Left renal pelvis (tissue), 4 donors: ENCODE measurements around the gene CCDC102A. TPM values are rescaled to one million over a fixed set of nuclear protein-coding genes. Genes with fewer than 3 reads are reported as not detected.

Source experiments
- DNase-seq, 4 donors: peaks; one replicate each; pipeline ENCODE4 v3.0.0-alpha.2; 2013; ENCODE audit warnings: low read depth in 4 of 4, low spot score in 3 of 4
- polyA plus RNA-seq, 4 donors: library from polyadenylated mRNA; unstranded; fragments of 120-200 nt; gene quantifications; one replicate each; pipeline ENCODE4 v1.2.1, GENCODE V29; 2013; ENCODE audit not compliant: insufficient read length in 4 of 4

Gene CCDC102A
- polyA plus RNA-seq, 4 donors = 13.4 to 33.7 (median 18.6) TPM

DNA sequence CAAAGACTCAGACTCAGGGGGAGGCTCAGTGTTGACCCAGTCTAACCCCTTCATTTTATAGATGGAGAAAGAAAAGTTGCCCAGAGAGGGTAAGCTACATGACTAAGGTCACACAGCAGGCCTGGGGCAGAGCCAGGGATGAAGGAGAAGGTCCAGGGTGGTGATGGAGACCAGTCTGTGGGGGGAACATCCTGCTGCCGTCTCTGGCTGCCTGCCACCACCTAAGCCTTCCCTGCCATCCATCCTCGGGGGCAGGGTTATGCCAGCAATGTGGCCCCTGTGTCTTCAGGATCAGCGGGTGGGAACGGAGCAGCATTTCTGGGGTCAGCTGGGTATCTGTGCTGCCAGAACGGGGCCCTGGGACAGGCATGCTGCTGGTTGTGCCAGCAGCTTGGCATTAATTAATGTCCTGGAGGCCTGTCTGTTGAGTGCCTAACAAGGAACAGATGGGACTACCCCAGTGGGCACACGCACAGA is 55.6 kb downstream of the CCDC102A start:
- no peak for DNase-seq

DNA sequence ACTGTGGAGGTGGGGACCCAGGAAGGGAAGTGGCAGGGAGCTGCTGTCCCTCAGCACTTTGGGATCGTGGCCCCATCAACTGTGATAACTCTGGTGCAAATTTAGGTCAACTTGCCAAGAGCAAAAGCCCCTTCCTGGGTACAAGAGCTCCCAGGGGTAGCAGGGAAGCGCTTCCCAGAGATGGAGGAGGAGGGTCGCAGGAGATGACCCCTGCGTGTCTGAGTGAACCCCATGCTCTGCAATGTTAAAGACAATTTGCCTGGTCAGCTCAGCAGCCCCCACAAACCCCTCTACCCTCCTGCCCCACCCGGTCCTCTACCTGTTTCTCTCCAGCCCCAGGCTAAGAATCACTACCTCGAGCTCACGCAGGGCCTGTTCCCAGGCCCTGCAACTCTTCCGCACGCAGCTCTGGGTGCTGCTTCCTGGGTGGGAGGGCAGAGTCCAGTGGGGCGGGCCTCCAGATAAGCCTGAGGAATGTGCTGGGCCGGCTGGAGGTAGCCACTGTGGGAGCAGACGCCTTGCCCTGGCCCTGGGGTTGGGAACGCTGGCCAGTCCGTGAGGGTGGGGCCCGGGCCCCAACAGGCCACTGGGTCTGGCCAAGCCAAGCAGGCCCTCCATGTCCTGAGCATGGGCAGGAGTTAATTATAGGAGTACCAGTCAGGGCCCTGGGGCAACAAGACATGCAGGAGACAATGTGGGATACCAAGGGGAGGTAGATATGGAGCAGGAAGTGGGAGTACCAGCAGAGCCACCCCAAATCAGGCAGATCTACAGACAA is 56.2 kb downstream of the CCDC102A start:
- DNase-seq = no peak

DNA sequence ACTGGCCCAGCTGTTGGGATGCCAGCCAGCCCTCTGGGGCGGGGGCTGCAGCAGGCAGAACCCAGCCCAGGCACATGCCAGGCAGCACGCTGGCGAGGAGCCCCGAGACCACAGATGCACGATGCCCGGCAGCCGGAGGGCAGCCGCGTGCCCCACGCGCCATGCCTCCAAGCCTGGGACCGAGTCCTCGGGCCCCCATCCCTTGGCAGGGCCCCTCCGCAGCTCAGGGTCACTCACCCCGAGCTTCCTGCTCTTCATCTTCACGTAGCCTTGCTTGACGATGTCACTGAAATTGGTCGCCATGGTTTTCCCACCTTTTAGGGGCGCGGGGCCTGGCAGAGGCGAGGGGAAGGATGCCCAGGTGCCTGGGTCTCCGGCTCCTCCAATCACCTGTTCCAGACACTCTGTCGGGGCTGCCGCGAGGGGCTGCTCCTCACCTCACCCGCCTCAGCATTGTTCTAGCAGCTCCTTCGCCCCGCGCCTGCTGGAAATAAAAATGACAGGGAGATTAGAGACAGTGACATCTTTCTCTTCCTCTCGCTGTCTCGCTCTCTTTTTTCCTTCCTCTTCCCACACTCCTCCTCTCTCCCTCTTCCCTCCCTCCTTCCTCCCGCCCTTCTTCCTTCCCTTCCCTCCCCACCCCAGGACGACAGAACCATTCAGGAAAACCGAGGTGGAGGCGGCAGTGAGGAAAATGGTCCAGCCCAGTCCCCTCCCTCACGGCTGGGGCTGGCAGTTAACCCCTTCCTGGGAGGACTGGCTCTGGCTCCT is 57.0 kb downstream of the CCDC102A start:
- DNase-seq = no peak

DNA sequence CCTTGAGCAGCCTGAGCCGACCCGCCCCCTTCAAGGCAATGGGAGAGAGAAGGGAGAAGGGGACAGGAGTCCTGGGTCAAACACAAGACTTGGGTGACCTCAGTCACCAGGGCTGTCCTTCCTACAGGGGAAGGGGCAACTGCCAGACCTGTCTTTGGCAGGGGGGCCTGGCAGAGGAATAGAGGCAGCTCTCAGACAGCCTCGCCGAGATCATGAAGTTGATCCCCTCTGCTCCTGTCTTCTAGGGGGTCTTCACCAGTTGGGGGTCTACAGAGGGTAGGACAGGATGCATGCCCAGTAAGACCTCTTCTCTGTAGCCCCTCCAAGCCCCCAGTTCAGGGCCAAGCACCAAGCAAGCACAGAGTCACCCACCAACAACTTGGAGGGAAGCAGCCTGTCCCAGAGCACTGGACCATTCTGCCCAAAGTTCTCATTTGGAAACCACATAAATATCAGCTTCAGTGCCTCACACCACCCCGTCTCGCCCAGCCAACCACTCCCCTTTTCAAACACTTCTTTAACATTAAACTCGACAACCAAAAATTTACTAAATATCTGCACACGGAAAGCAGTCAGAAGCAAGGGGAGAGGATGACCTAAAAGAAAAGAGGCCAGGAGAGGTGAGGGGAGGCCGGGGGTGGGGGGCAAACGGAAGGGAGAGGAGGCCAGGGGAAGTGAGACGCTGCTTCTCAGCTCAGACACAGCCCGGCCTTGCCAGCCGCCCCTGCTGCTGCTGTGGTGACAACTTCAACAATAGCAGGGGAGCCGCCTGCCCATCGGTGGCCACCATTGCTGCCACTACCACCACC is 57.8 kb downstream of the CCDC102A start:
- DNase-seq = no peak

GRCh38 chr16:57477531-57478202 is 58.7 kb downstream of the CCDC102A start:
- no peak for DNase-seq

GRCh38 chr16:57476546-57477410 is 59.6 kb downstream of the CCDC102A start:
- DNase-seq = no peak

- peak in 1 of 4 donors; percentile 44 for DNase-seq
These were observed 60.5 kb downstream of the CCDC102A start for GRCh38 chr16:57475711-57476339.

GRCh38 chr16:57474671-57475661 is 61.4 kb downstream of the CCDC102A start:
- no peak for DNase-seq

- DNase-seq = no peak
These were observed 62.5 kb downstream of the CCDC102A start for GRCh38 chr16:57473906-57474305.

DNA sequence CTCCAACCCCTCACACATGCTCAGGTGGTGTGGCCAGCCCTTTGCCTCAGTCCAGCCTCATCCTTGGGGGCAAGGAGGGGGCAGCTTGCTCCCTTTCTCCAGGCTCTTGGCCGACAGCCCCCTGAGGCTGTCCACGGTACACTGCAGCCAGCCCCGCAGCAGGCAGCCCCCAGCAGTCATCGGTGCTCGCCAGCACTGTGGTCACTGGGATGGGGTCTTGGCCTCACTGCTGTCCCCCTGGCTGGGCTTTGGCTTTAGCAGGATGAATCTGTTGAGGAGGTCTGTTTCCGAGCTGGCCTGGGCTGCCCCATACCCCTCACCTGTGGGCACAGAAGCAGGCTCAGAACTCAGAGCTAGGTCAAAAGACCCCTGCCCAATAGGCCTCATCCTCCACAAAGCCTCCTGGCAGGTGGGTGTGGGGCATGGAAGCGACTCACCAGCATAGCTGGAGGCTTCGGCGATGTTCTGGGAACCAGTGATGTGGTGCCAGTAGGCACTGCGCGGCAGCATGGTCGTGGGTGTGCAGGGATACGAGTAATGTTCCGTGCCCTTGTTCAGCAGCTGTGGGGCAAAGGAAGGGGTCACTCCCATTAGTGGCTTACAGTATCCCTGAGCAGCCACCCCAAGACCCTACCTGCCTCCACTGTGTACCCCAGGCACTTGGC is 63.1 kb downstream of the CCDC102A start:
- no peak for DNase-seq

- no peak for DNase-seq
These were observed 63.7 kb downstream of the CCDC102A start for GRCh38 chr16:57472665-57473060.

- DNase-seq = no peak
These were observed 64.3 kb downstream of the CCDC102A start for GRCh38 chr16:57471852-57472664.

DNA sequence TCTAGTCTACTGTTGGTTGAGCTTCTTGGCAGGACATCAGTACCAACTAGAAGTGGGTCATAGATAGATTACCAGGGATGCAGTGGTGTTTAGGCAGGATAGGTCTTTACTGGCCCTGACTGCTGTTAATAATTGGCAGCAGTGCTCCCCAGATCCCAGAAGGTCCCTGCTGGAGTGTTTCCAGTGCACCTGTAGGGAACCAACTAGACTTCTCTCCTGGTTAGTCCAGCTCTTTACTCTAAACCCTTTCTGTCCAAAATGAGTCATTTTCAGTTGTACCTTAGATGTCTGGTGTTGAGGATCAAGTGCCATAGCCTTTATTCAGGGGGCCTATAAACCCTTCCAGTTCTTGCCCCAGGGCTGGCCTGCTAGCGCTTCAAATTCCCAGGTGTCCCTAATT is 65.2 kb downstream of the CCDC102A start:
- DNase-seq = no peak

- DNase-seq = no peak
These were observed 65.7 kb downstream of the CCDC102A start for GRCh38 chr16:57470711-57471110.

GRCh38 chr16:57469917-57470470 is 66.4 kb downstream of the CCDC102A start:
- DNase-seq = no peak

- no peak for DNase-seq
These were observed 67.3 kb downstream of the CCDC102A start for GRCh38 chr16:57469046-57469445.
